ENCODE results near the gene CPB1.
"Not testable (repeated sequence)": the region's sequence is repeated elsewhere in the genome, so short reads cannot be mapped to it uniquely, and the experiment has no call there.

Gene CPB1

DNA sequence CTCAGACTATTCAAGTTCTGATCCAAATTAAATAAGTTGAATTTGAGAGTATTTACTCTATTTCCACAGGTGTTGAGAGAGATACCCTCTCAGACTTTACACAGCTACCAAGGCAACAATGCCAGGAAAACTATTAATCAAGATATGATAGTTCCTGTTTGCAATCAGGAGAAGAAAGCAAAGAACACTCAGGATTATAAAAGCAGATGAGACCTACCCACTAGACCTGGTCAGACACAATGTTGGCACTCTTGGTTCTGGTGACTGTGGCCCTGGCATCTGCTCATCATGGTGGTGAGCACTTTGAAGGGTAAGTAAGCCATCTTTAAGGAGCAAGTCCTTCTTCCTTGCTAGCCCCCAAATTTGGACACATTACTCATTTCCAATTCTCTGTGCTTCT lies at the start of gene CPB1:
TSS of gene CPB1 (plus strand) at position 227 of the 400 bp plus-strand sequence. CDS start at position 240, 13 bp downstream.
- no peak for DNase-seq

DNA sequence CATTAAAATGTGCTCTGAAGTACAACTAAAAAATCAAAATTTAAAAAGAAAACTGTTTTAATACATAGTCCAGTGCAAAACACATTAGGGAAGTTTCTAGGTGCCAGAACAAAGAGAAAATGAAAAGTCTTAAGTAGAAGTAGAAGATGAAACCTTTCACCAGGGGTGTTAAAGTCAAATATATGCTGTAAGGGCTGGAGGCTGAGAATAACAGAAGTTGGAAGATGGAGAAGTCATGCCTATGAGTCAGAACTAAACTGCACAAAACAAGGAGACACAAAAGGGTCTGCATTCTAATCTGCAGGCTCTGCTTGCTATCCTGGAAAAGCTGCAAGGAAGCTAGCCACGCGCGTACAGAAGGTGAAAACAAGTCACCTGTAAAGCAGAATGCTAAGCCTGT lies 48.7 kb upstream of the CPB1 start:
- DNase-seq = no peak

DNA sequence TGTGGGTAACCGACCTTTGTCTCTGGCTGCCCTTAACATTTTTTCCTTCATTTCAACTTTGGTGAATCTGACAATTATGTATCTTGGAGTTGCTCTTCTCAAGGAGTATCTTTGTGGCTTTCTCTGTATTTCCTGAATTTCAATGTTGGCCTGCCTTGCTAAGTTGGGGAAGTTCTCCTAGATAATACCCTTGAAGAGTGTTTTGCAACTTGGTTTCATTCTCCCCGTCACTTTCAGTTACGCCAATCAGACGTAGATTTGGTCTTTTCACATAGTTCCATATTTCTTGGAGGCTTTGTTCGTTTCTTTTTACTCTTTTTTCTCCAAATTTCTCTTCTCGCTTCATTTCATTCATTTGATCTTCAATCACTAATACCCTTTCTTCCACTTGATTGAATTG lies 42.6 kb upstream of the CPB1 start:
- DNase-seq = not testable (repeated sequence)

DNA sequence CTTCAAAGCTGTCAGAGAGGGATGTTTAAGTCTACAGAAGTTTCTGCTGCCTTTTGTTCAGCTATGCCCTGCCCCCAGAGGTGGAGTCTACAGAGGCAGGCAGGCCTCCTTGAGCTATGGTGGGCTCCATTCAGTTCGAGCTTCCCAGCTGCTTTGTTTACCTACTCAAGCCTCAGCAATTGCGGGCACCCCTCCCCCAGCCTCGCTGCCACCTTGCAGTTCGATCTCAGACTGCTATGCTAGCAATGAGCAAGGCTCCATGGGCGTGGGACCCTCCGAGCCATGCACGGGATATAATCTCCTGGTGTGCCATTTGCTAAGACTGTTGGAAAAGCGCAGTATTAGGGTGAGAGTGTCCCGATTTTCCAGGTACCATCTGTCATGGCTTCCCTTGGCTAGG lies 41.5 kb upstream of the CPB1 start:
- not testable (repeated sequence) for DNase-seq

DNA sequence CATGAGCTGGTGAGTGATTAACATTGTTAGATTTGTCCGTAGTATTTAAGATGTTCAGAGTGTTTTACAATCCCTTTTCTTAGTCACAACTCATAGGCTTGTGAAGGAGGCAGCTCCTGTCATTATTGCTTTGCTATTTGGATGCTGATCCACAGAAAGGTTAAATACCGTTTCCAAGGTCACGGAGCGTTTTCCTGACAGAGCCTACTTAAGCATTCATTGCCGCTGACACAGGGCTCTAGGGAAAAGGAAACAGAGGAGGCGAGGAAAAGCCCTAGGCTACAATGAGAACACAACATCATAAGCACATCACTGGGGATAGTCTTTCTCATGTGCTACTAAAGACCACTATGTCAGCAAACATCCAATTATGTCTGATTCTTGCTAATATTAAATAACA lies 38.5 kb upstream of the CPB1 start:
- DNase-seq = no peak

DNA sequence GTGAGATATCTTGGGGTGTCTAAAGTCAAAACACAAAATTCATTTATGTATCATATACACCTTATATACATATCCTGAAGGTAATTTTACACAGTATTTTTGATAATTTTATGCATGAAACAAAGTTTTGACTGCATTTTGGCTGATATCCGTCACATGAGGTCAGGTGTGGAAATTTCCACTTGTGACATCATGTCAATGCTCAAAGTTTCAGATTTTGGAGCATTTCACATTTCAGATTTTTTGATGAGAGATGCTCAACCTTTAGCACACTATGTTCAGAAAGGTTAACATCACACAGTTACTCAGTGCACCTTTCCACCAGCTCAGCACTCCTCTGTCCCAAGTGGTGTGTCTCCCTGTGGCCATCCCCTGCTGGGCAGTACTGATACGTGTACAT lies 37.7 kb upstream of the CPB1 start:
- no peak for DNase-seq

DNA sequence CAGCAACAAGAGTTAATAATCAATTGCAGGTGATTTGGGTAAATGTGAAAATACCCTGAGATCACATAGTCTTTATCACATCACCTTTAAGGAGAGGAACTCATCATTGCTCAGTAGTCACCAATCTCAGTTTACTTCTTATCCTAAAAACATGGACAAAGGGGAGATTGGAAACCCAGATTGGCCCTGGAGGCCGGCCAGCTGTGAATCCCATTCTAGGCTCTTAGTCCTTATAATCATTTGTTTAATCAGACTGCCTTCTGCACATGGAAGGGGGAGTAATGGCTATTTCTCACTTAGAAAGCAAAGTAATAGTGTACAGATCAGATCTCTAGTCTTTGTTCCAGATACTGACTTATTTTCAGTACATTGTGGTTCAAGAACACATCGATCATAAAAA lies 37.2 kb upstream of the CPB1 start:
- no peak for DNase-seq

DNA sequence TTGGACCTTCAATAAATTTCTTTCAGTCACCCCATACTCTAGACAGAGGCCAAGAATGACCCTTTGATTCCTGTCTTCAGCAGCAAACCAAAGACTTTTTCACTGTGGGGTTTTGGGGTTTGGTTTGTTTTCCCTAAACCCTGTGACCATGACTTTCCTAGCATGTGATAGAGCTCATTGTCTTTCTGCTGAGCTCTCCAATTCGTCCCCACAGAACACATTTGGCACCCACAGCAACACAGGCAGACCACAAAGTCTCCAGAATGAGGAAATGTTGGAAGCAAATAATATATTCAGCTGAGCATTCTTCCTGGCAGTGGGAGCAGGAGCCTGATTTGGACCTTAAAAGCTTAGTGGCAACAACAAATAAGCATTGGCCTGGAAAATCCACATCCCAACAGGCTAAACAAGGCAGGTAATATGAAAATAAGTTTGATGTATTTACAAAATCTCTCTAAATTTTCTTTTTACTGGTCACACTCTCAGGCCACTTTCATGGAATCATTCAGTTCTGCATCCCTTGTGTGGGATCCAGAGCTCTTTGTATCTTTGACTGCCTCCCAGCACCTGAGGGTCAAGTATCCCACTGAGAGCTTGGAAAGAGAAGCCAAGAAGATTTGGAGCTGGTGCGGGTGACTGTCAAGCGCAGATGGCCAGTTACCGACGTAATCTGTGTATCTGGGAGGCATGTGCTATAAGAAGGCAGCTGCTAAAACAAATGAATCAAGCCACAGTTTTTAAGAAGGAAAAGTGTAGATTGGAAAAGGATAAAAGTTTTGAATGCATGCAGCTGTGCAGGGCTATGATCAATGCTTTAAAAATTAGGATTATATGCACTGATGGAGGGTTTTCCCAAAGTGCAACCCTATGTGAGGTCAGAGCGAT lies 36.5 kb upstream of the CPB1 start:
- DNase-seq = peak; percentile 29 to 63

DNA sequence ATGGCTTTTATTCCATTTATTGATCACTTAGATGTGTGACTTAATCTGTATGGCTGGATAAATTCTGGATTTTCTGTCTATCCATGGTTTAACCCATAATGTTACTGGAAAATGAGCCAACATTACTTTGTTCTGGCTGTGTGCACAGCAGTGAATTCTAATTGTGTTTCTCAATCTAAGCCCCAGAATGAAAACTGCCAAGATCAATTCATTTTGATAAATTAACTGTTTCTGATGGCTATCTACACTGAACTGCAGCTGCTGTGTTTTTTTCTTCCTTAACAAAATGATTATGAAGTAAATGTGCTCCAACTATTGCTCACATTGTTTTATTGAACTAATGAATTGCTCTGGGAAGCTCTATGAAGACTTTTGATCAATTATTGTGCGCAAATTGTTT lies 35.7 kb upstream of the CPB1 start:
- peak in 1 of 2 experiments; percentile 22 for DNase-seq

DNA sequence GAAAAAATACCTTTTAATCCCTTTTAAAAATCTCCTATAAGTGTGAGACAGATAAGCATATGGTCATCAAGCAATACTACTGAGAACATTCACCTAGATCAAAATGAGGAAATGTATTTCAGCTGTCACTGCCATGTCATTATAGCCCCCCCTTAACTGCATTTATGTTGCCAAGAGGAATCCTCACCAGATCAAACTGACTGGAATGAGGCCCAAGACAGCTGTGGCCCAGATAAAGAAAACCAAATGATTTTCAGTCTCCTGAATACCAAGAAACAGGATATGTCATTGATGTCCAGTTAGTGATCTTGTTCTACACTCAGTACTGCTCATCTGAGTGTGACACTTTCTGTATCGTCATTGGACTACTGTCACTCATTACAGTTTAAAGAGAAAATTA lies 35.1 kb upstream of the CPB1 start:
- no peak for DNase-seq

DNA sequence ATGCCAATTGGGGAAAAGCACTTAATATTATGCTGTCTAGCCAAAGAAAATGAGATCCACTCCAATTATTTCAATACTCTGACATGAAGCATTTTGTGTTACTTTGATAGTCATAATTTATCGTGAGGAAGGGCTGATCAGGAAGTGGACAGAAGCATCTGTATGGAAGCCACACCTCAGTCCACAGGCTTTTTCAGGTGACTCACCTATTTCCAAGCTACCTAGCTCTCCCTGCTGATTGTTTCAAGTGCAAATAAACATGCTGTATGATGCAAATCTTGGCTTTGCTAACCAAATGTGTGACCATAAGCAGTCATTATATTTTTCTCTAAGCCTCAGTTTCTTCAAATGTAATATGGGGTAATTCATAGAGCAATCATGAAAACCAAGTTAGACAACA lies 30.8 kb upstream of the CPB1 start:
- no peak for DNase-seq

DNA sequence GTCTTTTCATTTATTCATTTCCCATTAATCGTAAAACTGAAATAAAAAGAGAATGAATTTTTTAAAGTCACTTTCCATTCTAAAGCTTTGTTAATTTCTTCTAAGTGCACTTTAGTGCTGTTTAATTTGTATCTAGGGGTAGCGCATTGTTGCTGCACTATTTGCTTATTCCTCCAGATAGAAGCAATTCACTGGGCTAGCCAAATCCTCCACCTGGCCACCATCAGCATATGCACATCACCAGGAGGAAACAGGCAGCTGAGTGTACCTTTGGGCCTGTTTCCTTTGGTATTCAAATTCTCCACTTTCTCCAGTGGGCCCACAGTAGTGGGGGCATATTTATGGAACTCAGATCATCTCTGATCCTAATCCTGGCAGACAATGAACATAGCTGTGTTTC lies 29.8 kb upstream of the CPB1 start:
- DNase-seq = no peak

DNA sequence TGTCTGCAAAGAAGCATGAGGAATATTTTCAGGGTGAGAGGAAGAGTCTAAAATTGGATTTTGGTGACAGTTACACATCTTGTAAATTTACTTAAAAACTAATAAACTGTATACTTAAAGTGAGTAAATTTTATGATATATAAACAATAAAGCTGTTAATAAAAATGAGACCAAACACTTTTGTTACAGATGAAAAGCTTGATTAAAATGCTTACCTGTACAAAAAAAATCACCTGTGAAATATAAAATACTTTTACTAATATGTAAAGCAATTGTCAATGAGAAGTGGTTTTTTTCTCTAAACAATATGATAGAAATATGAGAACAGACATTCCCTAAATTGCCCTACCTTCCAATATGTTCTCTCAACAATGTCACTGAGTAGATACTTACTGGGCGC lies 27.2 kb upstream of the CPB1 start:
- DNase-seq = no peak

DNA sequence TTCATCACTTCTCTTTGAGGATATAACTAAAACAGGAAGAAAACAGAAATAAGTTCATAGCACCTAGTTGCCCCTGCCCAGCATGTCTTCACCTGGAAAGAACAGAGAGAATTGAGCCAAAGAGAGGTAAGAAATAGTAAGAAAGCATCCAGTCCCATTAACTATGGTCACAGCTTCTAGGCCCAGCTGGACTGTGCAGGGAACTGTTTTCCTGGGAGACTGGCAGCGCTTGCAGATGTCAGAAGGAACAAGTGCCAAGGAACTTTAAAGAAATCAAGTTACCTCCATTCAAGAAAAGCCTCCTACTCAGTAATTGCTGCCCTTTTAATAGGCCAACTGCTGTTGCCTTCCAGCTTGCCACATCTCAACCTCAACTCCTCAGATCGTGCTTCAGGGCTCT lies 17.8 kb upstream of the CPB1 start:
- DNase-seq = peak in 1 of 2 experiments; percentile 7

DNA sequence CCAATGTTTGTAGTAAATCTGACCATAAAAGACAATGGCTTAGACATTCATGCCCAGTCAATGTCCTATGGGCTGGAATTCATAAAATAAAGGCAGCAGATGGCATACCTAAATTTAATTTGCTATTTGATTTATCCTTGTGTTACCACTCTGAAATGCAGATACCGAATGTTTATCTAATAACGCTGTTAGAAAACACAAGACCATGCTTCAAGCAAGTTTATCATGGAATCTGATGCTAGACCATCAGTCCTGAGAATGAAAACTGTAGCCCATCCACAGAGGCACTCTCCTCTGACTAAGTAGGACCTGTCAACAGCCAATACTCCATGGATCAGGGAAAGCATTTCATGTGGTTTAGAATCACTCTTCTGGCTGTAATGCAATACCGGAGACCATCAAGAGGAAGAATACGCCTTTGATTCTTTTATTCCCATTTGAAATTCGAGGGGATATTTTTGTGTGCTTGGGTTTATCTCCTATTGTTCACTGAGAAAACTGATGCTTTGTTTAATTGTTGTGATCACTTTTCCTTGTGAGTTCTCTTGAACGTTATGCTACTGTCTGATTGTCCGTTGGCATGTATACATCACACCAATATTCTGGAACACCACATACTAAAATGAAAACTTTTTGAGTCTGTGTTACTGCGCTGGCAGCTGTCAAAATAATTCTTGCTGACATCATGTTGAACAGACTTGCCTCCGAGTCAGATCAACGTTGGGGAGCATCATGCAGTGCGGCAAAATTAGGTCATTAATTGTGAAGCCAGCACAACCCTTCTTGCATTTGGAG lies 12.1 kb upstream of the CPB1 start:
- peak in 1 of 2 experiments; percentile 11 for DNase-seq

DNA sequence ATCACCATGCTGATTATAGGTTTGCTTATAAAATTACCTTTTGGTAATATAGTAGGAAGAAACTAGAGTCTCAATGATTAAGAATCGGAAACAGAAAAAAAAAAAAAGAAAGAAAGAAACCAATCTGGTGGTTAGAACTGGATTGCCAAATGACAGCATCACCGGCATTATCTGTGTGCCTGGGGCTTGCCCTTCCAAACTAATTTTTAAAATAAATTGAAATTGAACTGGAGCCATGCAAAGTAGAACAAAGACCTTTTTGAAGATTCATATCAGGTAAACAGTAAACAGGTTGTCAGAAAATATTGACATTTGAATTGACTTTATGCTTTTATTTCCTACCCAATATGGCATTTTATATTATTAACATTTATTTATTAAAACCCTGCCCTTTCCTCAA lies 11.2 kb upstream of the CPB1 start:
- no peak for DNase-seq

DNA sequence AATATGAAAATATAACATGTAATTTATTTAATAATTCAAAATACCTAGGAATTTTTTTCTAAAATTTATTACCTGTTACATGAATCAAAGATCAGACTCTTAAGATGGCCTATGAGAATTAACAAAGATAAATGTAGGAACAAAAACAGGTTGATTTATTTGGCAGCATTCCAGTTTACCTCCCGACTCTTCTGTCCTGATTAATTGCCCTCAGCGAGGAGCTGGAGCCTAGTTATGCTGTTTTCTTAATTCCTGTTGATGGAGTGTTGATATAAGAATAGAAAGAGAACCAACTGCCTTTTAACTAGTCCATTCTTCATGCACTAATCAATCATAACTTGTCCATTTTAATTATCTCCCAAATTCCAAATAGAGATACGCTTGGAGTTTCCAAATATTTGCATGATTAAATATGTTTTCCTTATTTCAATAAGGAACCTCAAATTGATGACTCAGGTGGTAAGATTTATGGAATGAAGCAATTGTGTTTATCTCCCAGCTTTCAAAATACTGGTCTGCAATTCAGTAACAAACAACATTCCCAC lies 10.6 kb upstream of the CPB1 start:
- peak in 1 of 2 experiments; percentile 15 for DNase-seq

DNA sequence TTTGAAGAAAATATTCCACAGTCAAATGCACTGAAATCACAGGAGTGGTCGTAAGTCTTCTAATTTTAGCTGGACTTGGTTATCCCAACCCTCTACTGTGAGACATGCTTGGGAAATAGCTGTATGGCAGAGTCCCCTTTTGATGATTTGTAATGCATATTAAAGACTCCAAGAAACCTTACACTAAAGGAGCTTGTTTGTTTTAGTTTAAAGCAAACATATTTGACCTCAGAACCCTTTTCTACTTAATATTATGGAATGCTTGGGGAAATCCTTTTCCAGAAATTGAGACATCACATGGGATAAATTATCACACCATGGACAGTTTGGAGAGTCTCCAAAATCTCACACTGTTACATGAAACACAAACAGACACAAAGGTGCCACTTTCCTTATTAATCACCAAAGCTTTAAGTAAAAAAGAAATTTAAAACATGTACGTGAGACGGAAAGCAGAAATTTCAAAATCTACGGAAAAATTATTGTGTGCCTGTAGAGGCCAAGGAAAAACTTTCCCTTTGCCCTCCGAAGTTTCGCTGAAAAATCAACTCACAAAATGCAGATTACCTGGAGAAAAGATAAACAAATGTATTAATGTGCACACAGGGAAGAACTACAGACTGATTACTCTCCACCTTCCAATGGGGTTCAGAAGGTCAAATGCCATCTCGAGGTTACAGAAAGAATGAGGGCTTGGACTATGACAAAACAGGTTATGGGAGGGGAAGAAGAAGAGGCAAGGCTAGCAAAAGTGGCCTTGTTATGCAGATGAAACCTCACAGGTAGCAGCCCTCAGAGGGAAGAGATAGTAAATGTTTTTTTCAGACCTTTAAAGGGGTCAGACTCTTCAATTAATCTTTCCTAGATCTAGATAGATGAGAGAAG lies 7.0 kb upstream of the CPB1 start:
- no peak for DNase-seq

DNA sequence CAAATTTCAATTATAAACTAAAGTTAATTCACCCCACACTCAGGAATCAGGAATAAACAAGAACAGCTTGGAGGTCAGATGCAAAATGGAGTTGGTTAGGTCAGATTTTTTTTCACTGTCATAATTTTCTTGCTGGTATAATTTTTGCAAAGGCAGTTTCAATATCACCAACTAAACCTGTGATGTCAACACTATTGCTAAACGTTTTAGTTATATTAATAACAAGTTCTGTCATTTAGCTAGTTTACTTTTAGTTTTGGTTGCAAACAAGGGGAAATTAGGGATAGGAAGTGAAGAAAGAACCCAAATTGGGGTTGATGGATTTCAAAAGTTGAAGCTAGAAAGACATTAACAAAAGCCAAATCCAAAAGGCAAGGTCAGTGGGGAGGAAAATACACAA lies 4.6 kb upstream of the CPB1 start:
- DNase-seq = no peak

DNA sequence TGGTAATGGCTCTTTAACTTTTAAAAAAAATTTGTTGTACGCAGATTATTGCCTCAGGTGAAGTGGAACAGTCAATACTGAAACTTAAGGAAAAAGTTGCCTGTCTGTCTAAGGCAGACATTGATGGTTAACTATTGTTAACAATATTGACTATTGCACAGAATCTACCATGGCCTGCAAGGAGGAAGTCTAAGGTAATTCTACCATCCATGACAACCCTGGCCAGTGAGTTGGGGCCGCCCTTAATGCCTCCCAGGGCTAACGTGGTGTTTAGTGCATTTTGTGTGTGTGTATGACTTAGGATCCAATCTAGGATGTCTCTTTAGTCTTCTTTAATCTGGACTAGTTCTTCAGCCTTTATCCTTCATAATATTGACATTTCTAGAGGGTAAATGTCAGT lies 2.1 kb upstream of the CPB1 start:
- no peak for DNase-seq

DNA sequence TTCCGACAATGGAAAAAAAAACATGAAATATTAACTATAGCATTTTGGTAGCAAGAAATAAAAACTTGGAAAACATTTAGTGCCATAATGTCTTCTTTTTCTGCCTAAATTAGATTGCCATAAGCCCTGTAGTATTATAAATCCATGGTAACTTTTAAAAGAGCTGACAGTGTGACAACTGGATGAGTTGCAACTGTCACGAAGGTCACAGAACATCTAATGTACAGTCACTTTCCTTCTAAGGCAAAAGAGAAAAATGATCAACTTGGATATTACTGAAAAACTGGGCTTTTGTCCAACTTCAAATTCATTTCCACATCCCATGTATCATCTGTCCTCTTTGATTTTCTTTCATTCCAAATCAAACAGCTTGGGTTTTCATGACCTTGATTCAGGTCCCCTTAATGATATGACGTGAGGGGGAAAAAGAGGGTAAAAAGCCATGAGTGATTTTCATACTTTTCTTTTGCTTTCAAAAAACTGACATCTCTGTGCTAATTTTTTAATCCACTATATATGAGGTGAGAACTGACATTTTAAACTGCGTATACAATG lies 602 bp downstream of the CPB1 start:
- DNase-seq = peak in 1 of 2 experiments; percentile 39

DNA sequence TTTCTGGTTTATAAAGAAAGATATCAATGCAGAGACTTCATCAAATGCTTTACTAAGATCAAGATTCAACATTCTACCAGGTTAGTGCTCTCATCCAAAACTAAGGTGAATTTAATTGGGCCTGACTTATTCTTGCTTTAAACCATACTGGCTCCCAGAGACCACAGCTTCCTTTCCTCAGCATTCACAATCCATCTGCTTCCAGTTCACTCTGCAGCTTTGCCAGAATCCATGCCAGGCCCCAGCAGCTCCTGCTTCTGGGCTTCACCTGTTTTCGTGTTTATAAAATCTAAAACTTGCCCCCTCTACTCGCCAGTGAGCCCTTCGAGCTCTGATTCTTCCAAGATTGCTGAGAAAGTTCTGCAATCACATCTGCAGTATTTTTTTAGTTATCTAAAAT lies 2.3 kb downstream of the CPB1 start:
- DNase-seq = no peak
